DOHH2 (cell line): ENCODE measurements around the gene PIGH.
A peak's percentile ranks its signal among the peaks of the same experiment; 100 is the strongest.

Source experiments
- H3F3A ChIP-seq: fragments of 200-600 bp; sonication (generic), shearing (Covaris generic); 2 replicates; pipeline ENCODE4 v1.6.0; 2016; ENCODE audit warnings: antibody characterized with exemption, mild to moderate bottlenecking; ENCODE audit not compliant: control insufficient read depth, insufficient read depth
- H3K27ac ChIP-seq: fragments of 200-600 bp; sonication (generic); 2 replicates; pipeline ENCODE4 v1.5.1; 2014; ENCODE audit warnings: low read depth, mild to moderate bottlenecking, low read length, moderate library complexity
- H3K27me3 ChIP-seq: fragments of 200-600 bp; sonication (generic); 2 replicates; pipeline ENCODE4 v1.6.1; 2014; ENCODE audit warnings: mild to moderate bottlenecking, low read length, mixed read lengths; ENCODE audit not compliant: control insufficient read depth
- H3K36me3 ChIP-seq: fragments of 200-600 bp; sonication (generic); 2 replicates; pipeline ENCODE4 v1.6.1; 2014; ENCODE audit warnings: mild to moderate bottlenecking, low read length, moderate library complexity, mixed read lengths; ENCODE audit not compliant: control insufficient read depth
- H3K4me1 ChIP-seq: fragments of 200-600 bp; sonication (generic); 2 replicates; pipeline ENCODE4 v1.6.1; 2014; ENCODE audit warnings: mild to moderate bottlenecking, low read length, mixed read lengths; ENCODE audit not compliant: control insufficient read depth
- H3K4me2 ChIP-seq: fragments of 200-600 bp; sonication (generic); 2 replicates; pipeline ENCODE4 v1.6.0; 2014; ENCODE audit warnings: mild to moderate bottlenecking, low read length, moderate library complexity
- H3K4me3 ChIP-seq: fragments of 200-600 bp; sonication (generic); 2 replicates; pipeline ENCODE4 v1.5.1; 2014; ENCODE audit warnings: mild to moderate bottlenecking, low read length, mixed read lengths
- H3K79me2 ChIP-seq: fragments of 200-600 bp; sonication (generic); 2 replicates; pipeline ENCODE4 v1.6.1; 2014; ENCODE audit warnings: mild to moderate bottlenecking, low read length, mixed read lengths; ENCODE audit not compliant: control insufficient read depth
- H3K9me2 ChIP-seq: fragments of 200-600 bp; sonication (generic); replicated peaks from 2 replicates; pipeline ENCODE4 v1.6.1; 2014; ENCODE audit warnings: mild to moderate bottlenecking, low read length, mixed read lengths; ENCODE audit not compliant: control insufficient read depth
- H3K9me3 ChIP-seq: fragments of 200-600 bp; sonication (generic); 2 replicates; pipeline ENCODE4 v1.6.1; 2014; ENCODE audit warnings: antibody characterized with exemption, low read length, mixed read lengths; ENCODE audit not compliant: control insufficient read depth, insufficient read depth
- H4K20me1 ChIP-seq: fragments of 200-600 bp; sonication (generic); 2 replicates; pipeline ENCODE4 v1.6.0; 2014; ENCODE audit warnings: low read depth, mild to moderate bottlenecking, antibody characterized with exemption, low read length, moderate library complexity; ENCODE audit not compliant: control insufficient read depth, insufficient read depth
- CTCF ChIP-seq: fragments of 200-600 bp; sonication (generic); IDR thresholded peaks from one replicate; pipeline ENCODE4 v1.5.1; 2014; ENCODE audit warnings: antibody characterized with exemption, mild to moderate bottlenecking, low read depth, low read length; ENCODE audit not compliant: poor library complexity, severe bottlenecking
- EZH2phosphoT487 ChIP-seq: fragments of 200-600 bp; sonication (generic); IDR thresholded peaks from 2 replicates; pipeline ENCODE4 v1.6.1; 2017; ENCODE audit warnings: borderline replicate concordance, mild to moderate bottlenecking, antibody characterized with exemption, low read length, moderate library complexity, mixed read lengths

Gene PIGH

GRCh38 chr14:67586369-67586768 is 13.7 kb downstream of the PIGH start:
- no peaks in the 10 kb centered on the region for H3K27me3 ChIP-seq
- H3K4me3 ChIP-seq = no peak overlapping the region
- H3K27ac ChIP-seq = no peak overlapping the region
- no peaks in the 10 kb centered on the region for H3K79me2 ChIP-seq
- TF ChIP-seq EZH2phosphoT487 = no peak
- TF ChIP-seq CTCF = no peak
- no peaks in the 10 kb centered on the region for H3K9me3 ChIP-seq
- H3K36me3 ChIP-seq = peaks cover 13% of the 10 kb centered on the region
- no peaks in the 10 kb centered on the region for H3K4me1 ChIP-seq
- no peak overlapping the region for H3K4me2 ChIP-seq
- no peaks in the 10 kb centered on the region for H4K20me1 ChIP-seq
- no peaks in the 10 kb centered on the region for H3F3A ChIP-seq
- no peaks in the 10 kb centered on the region for H3K9me2 ChIP-seq

GRCh38 chr14:67584978-67585377 is 15.1 kb downstream of the PIGH start:
- Histone ChIP-seq H3K9me3 (no peaks in the 10 kb centered on the region), H3K36me3 (peaks cover 9% of the 10 kb centered on the region)

GRCh38 chr14:67583711-67584644 is 16.1 kb downstream of the PIGH start:
- no peak overlapping the region for H3K4me2 ChIP-seq
- TF ChIP-seq CTCF = peak; percentile 79
- no peak for TF ChIP-seq EZH2phosphoT487
- H3K9me3 ChIP-seq = no peaks in the 10 kb centered on the region
- no peak overlapping the region for H3K4me3 ChIP-seq
- no peaks in the 10 kb centered on the region for H3K9me2 ChIP-seq
- H3K27ac ChIP-seq = no peak overlapping the region
- peaks cover 3% of the 10 kb centered on the region; the same call in 1 of the 2 replicates for H3K36me3 ChIP-seq
- no peaks in the 10 kb centered on the region for H3K79me2 ChIP-seq
- no peaks in the 10 kb centered on the region for H3K27me3 ChIP-seq
- H3F3A ChIP-seq = no peaks in the 10 kb centered on the region
- H3K4me1 ChIP-seq = no peaks in the 10 kb centered on the region
- H4K20me1 ChIP-seq = no peaks in the 10 kb centered on the region

More at GRCh38 chr14:67584978-67585377, 15.1 kb downstream of the PIGH start:
- H3K79me2 ChIP-seq = no peaks in the 10 kb centered on the region
- H3K4me2 ChIP-seq = no peak overlapping the region
- no peaks in the 10 kb centered on the region for H3K27me3 ChIP-seq
- no peaks in the 10 kb centered on the region for H3F3A ChIP-seq
- H3K9me2 ChIP-seq = no peaks in the 10 kb centered on the region
- H3K4me3 ChIP-seq = no peak overlapping the region
- H3K4me1 ChIP-seq = no peaks in the 10 kb centered on the region
- TF ChIP-seq EZH2phosphoT487 (no peak), CTCF (no peak)
- H3K27ac ChIP-seq = no peak overlapping the region
- no peaks in the 10 kb centered on the region for H4K20me1 ChIP-seq
